Measurements from ENCODE around the gene NPVF. TPM values are rescaled to one million over a fixed set of nuclear protein-coding genes. Genes with fewer than 3 reads are reported as not detected.

NPVF gene
- total RNA-seq, 4 donors from 2014 or later: not detected

DNA sequence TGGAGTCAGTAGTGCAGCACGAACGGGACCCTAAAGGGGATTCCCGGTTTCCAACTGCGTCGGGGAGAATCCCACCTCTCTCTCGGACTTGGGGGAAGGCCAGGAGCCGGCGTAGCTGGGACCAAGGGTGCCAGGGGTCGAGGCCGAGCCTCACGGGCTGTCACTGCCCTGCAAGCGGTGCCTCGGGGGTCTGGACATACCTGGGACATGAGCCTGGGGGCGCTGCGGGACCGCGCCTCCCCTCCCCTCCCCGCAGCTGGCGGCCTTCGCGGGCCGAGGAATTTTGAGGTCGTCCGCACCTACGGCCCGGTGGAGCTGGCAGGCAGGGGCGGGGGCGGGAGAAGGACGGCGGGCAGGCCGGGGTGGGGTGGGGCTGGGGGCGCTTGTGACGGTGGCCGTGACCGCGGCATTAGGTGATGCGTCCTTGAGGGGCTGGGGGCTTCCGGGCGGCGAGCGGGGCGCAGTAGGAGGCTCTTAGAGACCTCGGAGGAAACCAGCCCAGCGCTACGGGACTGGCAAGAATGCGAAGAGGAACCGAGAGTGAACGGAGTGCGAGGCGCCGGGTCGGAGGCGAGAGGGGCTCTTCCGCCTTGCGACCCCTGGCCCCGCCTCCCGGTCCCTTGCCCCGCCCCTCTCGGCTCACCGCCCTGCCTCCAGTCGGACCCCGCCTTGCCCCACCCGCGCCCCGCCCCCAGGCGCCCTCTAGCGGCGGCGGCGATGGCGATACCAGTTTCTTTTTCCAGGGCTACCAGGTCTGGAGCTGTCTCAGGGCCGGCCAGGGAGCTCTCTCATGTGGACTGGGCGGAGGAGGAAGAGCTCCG is 48.3 kb downstream of the NPVF start:
- TF ChIP-seq POLR2A (IDR thresholded peaks at IDR 0.05): peak in 1 of 2 donors; percentile 70
- TF ChIP-seq, protein P1, sequence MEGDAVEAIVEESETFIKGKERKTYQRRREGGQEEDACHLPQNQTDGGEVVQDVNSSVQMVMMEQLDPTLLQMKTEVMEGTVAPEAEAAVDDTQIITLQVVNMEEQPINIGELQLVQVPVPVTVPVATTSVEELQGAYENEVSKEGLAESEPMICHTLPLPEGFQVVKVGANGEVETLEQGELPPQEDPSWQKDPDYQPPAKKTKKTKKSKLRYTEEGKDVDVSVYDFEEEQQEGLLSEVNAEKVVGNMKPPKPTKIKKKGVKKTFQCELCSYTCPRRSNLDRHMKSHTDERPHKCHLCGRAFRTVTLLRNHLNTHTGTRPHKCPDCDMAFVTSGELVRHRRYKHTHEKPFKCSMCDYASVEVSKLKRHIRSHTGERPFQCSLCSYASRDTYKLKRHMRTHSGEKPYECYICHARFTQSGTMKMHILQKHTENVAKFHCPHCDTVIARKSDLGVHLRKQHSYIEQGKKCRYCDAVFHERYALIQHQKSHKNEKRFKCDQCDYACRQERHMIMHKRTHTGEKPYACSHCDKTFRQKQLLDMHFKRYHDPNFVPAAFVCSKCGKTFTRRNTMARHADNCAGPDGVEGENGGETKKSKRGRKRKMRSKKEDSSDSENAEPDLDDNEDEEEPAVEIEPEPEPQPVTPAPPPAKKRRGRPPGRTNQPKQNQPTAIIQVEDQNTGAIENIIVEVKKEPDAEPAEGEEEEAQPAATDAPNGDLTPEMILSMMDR (IDR thresholded peaks at IDR 0.05): peak; percentile 48 to 96 (median 73)
- H3K27ac ChIP-seq: peak overlapping the region; percentile 58 to 90 (median 72)
- H3K4me1 ChIP-seq: no peaks in the 10 kb centered on the region
- H3K9me3 ChIP-seq: no peaks in the 10 kb centered on the region
- no peaks in the 10 kb centered on the region for H3K36me3 ChIP-seq
- H3K27me3 ChIP-seq: no peaks in the 10 kb centered on the region
- intact Hi-C loops (cut with DNase I): no loop called here
- WGBS, 2 donors: 1% methylated on average over 28 to 32 of the region's 74 CpGs
- H3K4me3 ChIP-seq (replicated peaks in 1 of 3): peak overlapping the region; percentile 5 to 74 (median 73)
- peak; percentile 90 to 94 for DNase-seq

GRCh38 chr7:25179325-25179724 is 49.0 kb downstream of the NPVF start:
- peak overlapping the region; percentile 5 to 74 (median 73) for H3K4me3 ChIP-seq (replicated peaks in 1 of 3)
- H3K27me3 ChIP-seq: no peaks in the 10 kb centered on the region
- intact Hi-C loops (cut with DNase I): no loop called here
- no peak for DNase-seq
- TF ChIP-seq POLR2A (IDR thresholded peaks at IDR 0.05): no peak
- TF ChIP-seq, protein P1 (IDR thresholded peaks at IDR 0.05): no peak
- peak overlapping the region in 1 of 3 donors; percentile 90 for H3K27ac ChIP-seq
- no peaks in the 10 kb centered on the region for H3K36me3 ChIP-seq
- H3K9me3 ChIP-seq: no peaks in the 10 kb centered on the region
- no peaks in the 10 kb centered on the region for H3K4me1 ChIP-seq
- WGBS, 2 donors: 63 to 80% methylated on average over 9 of the region's 9 CpGs

Small RNA genes within 50 kb of the gene (small RNA-seq; reads per million reads assigned to genes)
- gene RF00012: not detected

Other genes with a start within 250 kb of the NPVF start
- gene OSBPL3, start 248.3 kb downstream of the NPVF start, total RNA-seq: 10 to 100 TPM; 22.1 to 41.7 (median 34.3) TPM
- gene CYCS, start 103.2 kb downstream of the NPVF start, total RNA-seq: 10 to 100 TPM; 35.3 to 76.2 (median 53.4) TPM